Prostate gland (tissue), 2 donors: ENCODE results near the gene MVP.

Experiments
- CTCF ChIP-seq, 4 experiments: fragments of 200-600 bp in 2 of 4; fragments of 450-650 bp in 2 of 4; sonication (generic) in 2 of 4; IDR thresholded peaks; 1 replicate in 3 of 4; 2 replicates in 1 of 4; pipeline ENCODE4 v1.5.1; 2016 to 2019; ENCODE audit warnings: antibody characterized with exemption in 4 of 4, mild to moderate bottlenecking in 2 of 4, moderate library complexity in 2 of 4
- POLR2A ChIP-seq: fragments of 450-650 bp; IDR thresholded peaks from one replicate; pipeline ENCODE4 v1.6.1; 2016; ENCODE audit warnings: antibody characterized with exemption, mild to moderate bottlenecking

GRCh38 chr16:29784901-29785500 lies 35.3 kb upstream of the MVP start:
- peak in 2 of 4 experiments; percentile 47 to 65 for TF ChIP-seq CTCF (IDR thresholded peaks at IDR 0.05)
- no peak for TF ChIP-seq POLR2A
